ENCODE results near the gene MRO.
"Not testable (repeated sequence)": the region's sequence is repeated elsewhere in the genome, so short reads cannot be mapped to it uniquely, and the experiment has no call there.

The MRO gene

GRCh38 chr18:50791599-50792438 is 28.0 kb downstream of the MRO start:
- DNase-seq = no peak

DNA sequence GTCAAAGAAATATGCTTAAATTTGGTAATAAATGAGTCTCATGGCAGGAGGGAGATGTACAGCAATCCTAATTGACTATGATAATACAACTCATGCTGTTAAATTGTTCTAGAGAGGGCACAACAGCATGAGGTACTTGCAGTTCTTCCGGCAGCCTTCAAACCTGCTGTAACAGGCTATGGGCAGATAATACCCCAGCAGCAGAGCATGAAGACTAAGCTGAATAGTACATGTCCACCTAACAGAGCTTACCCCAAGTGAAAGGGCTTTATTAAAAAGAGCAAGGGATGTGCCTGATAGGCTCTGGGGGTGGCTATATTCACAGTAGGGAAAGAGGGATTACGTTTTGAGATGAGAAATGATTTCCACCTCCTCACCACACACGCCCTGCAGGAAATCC is 28.9 kb downstream of the MRO start:
- DNase-seq = no peak

DNA sequence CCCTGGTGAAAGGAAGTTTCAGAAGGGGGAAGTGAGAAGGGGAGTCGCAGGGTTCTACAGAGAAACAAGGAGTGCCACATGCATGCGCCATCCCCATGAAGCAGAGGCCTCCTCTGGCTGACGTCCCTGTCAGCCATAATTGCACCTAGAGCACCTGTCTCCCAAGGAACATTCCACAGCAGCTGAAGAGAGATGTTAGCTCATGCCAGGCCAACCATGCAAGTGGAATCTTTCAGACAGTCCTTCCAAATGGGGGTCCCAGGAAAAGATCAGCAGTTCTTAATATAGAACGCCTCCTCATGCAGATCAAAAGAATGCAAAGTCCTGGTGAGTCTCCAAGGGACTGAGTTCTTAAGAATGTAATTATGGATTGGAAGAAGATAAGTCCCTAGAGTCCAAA is 29.6 kb downstream of the MRO start:
- no peak for DNase-seq

DNA sequence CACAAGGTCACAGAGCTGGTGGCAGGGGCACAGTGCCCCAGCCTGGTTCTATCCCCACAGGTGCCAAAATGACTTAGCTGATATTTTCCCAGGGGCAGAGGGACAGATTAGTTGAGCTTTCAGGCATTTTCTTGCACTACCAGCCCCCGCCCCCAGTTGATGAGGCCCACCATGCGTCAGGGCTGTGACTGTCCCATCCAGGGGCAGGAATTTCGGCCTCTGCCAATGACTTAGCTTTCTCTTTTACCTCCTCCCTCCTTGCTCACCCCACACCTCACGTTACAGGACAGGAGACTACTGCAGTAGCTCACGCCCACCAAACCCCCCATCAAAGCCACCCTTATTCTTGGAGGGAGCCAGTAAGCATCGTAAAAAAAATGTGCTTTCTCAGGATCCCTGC is 31.5 kb downstream of the MRO start:
- DNase-seq = no peak

GRCh38 chr18:50786864-50787263 is 33.0 kb downstream of the MRO start:
- no peak for DNase-seq

- DNase-seq = no peak
These were observed 36.3 kb downstream of the MRO start for GRCh38 chr18:50783553-50783952.

GRCh38 chr18:50779021-50779420 is 40.8 kb downstream of the MRO start:
- DNase-seq = not testable (repeated sequence)

DNA sequence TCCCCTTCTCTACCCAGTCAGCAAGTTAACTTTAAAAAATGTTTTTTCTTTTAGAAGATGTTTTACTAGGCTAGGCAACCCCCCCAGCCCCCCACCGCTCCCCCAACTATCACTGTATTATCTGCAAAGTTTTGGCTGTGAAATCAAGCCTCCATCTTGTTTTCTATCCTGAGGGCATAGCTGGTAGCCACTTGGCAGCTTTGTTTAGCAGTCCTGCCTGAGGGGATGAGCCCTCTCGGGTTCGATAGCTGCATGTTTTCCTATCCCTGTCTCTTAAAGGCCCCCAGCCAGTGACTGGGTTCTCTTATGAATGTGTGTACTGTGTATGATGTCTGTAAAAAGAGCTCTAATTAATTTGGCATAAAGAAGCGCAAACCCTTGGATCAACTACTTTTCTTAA is 43.4 kb downstream of the MRO start:
- DNase-seq = no peak

GRCh38 chr18:50775726-50776125 is 44.1 kb downstream of the MRO start:
- no peak for DNase-seq

DNA sequence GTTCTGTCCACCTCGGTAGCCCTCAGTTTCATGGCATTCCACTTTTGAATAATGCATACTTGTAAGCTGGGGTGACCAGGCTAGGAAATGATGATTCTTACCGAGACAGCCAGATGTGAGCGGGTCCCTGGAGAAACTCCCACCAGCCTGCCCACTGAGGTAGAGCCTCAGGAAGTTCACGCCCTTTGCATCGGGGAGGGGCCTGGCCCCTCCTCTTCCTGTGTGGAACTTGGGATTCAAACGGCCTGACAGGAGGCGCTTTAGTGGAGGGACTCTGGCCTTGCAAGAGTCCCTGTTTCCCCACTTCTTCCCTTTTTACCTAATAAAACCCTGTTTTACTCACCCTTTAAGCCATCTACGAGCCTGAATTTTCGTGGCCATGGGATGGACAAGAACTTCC is 44.6 kb downstream of the MRO start:
- DNase-seq = no peak

GRCh38 chr18:50769463-50769862 is 50.4 kb downstream of the MRO start:
- no peak for DNase-seq

- DNase-seq = no peak
These were observed 62.5 kb downstream of the MRO start for GRCh38 chr18:50757358-50757757.

GRCh38 chr18:50754297-50754696 is 65.5 kb downstream of the MRO start:
- DNase-seq = no peak

DNA sequence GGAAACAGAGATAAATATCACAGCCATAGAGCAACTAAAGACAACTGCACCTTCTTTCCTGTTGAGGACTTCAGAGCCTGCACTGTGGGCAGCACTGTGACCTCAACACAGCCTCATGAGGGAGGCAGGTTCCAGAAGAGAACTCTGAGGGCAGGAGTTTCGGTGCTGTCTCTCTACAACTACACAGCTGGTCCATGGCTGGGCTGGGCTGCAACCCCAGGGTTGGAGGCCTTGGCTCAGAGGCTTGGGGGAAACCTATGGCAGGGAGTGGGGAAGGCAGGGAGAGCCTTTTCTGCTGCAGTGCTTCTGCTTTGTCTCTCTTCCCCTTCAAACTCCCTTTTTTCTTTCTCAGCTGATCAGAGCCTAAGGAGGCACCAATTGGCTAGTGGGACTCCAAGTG is 66.5 kb downstream of the MRO start:
- no peak for DNase-seq

DNA sequence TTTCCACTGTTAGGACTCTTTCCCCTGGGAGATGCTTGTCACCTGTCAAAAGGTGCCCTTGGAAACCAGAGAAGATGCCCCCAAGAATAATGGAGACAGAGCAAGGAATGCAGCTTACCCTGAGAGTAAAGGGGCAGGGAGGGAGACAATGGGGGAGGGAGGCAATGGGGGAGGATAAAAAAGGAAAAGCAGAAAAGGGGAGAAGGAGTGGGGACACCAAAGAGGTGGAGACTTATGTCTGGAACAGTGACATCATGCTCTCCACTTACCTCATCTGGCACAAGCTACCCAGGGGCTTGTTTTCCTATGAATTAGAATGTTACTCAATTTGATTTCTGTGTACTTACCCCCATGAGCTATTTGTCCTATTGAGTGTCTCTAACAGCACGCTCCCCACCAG is 67.9 kb downstream of the MRO start:
- DNase-seq = no peak

- no peak for DNase-seq
These were observed 68.3 kb downstream of the MRO start for GRCh38 chr18:50751490-50751889.

DNA sequence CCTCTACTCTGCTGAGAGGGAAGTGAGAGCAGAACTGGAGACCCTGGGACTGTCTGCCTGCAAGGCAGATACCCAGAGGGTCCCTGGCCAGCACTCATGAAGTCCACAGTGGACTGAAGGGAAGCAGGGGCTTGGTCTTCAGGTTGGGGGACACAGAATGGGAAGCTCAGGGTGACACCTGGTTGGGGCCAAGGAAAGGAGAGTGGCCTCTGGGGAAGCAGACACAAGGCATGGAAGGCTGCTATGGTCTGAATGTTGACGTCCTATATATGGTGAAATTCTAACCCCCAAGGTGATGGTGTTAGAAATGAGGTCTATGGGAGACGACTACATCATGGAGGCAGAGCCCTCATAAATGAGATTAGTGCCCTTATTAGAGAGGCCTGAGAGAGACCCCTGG is 69.3 kb downstream of the MRO start:
- no peak for DNase-seq

DNA sequence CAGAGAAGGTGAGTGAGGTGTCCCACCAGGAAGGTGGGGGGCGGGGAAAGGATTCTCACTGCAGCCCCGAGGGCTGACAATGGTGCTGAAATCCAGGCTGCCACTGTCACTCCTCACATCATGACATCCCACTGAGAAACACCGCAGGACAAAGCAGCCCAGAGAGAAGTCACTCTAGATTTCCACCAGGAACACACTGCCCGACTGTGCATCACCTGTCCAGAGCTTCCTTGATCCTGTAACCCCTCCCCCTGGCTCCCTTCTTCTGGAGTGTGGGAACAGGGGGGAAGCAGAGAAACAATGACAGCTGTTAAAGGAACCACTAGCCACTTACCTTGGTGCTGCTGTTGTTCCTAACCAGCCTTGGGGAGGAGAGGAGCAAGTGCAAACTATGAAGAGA is 69.9 kb downstream of the MRO start:
- no peak for DNase-seq

GRCh38 chr18:50749421-50749820 is 70.4 kb downstream of the MRO start:
- no peak for DNase-seq

DNA sequence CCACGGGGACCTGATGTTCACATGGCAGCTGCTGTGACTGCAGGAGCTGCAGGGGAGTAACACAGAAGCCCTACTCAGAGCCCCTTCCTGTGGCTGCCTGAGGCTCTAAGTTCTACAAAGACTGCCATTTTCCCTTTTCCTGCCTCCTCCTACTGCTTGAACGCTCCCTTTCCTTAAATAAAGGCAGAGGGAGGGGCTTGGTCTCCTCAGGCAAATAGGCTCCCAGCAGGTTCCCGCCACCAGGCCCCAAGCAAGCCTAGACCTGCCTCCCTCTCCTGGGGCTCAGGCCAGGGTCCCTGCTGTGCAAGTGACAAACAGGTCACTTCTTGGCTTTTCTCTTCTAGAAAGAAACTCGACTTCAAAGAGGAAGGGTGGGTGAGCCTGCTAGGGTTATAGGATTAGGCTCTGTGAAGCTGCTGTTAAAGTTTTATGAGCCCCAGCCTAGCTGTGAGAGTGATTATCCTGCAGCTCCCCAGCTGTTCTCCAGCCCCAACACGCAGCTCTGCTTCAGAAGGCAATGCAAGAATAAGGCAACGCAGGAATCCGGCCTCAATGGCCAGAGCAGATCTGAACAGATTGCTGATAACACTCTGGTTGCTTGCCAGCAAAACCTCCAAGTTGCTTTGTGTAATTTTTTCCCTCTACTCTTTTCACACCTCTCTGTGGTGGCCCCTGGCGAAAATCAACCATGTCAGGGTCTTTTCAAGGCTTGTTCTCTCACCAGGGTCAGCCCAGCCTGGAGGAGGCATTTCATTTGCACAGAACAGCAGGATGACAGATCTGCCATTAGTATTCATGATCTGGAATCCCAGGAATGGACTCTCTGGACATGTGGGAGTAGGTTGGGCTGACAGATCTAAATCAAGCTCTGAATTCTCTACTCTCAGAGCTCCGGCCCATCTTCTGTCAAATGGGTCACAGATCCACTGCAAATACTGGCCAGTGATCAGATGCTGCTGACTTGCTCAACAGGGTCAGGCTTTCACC is 71.3 kb downstream of the MRO start:
- DNase-seq = no peak

- DNase-seq = no peak
These were observed 72.0 kb downstream of the MRO start for GRCh38 chr18:50747849-50748242.

DNA sequence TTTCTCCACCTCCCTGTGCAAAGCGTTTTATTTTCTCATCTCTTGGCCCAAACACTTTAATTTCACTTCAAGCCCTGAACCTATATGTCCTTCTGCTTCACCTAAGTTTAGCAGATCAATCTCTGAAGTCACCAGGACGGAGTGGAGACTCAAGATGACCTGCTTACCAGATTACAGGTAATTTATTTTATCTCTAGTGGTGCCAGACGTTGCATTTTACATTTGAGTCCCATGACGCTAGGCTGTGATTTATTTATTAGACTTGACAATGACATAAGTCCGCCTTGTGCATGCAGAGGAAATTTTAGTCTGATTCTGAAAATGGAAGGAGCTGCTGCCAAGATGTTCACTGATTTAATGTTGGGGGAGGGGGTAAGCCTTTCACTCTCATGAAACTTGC is 73.9 kb downstream of the MRO start:
- DNase-seq = no peak

All from SW 1271 (cell line).